Measurements from ENCODE around the gene TGFBR3. TPM values are rescaled to one million over a fixed set of nuclear protein-coding genes. Genes with fewer than 3 reads are reported as not detected.

The TGFBR3 gene
- total and polyA plus RNA-seq, 9 of the 15 experiments (the other 6 are each of a cell fraction or from before 2014, with no cell fraction given) = 3.6 to 32.4 (median 15.6) TPM

- TF ChIP-seq PTTG1 (tag; IDR thresholded peaks at IDR 0.05; ENCODE audit: low read depth) (no peak), HNRNPL (IDR thresholded peaks at IDR 0.05; ENCODE audit: low read depth, low read length) (no peak), HDGF (IDR thresholded peaks at IDR 0.05) (no peak), HBP1 (CRISPR knock-in tag; IDR thresholded peaks at IDR 0.05) (no peak), HCFC1 (IDR thresholded peaks at IDR 0.05; ENCODE audit: low read depth, low read length) (no peak), PRPF4 (IDR thresholded peaks at IDR 0.05; ENCODE audit: insufficient read depth, low read depth, low read length, poor library complexity, severe bottlenecking) (no peak), ERF (CRISPR knock-in tag; IDR thresholded peaks at IDR 0.05) (no peak), SP1 (CRISPR knock-in tag; IDR thresholded peaks at IDR 0.05) (no peak), MAZ (CRISPR knock-in tag; conservative IDR thresholded peaks at IDR 0.05 in 1 of 2, IDR thresholded peaks at IDR 0.05 in 1 of 2) (no peak; a peak in 1 of 4 replicates), CLOCK (CRISPR knock-in tag; IDR thresholded peaks at IDR 0.05; ENCODE audit: borderline replicate concordance) (no peak), ZMIZ1 (IDR thresholded peaks at IDR 0.05; ENCODE audit: low read depth in 2 of 2, low read length in 2 of 2) (no peak)
Observed at GRCh38 chr1:91765293-91765692, 120.7 kb downstream of the TGFBR3 start (continued).
